PC-9 (cell line): ENCODE results near the gene PFDN6. TPM values are rescaled to one million over a fixed set of nuclear protein-coding genes. Genes with fewer than 3 reads are reported as not detected.

Experiments used
- BruUV-seq: library from RNA; stranded (reverse); fragments of 400-500 nt; replicated peaks from 2 replicates; lab custom pipeline; 2021; lab: Mats Ljungman, UMichigan
- CTCF ChIA-PET: fragments of 300-600 bp; sonication (Branson Sonifier 250); formaldehyde crosslinking; loops from one replicate; lab custom pipeline; 2022; ENCODE audit warnings: antibody characterized with exemption; lab: Charles Lee
- POLR2A ChIA-PET: fragments of 300-600 bp; sonication (Branson Sonifier 250); formaldehyde crosslinking; loops from one replicate; lab custom pipeline; 2022; ENCODE audit warnings: antibody characterized with exemption; ENCODE audit not compliant: unreplicated experiment; lab: Charles Lee
- DNase-seq, 2 experiments: peaks; one replicate each; pipeline versions ENCODE4 v3.0.0 to v3.0.0-alpha.2; 2015 to 2022; ENCODE audit warnings: mixed read lengths in 1 of 2
- H2AFZ ChIP-seq: fragments of 200-600 bp; sonication (generic); 2 replicates; pipeline ENCODE4 v1.8.1; 2017; ENCODE audit warnings: antibody characterized with exemption
- H3F3A ChIP-seq: fragments of 200-600 bp; sonication (generic); 2 replicates; pipeline ENCODE4 v1.8.1; 2017; ENCODE audit warnings: antibody characterized with exemption, mild to moderate bottlenecking, low read depth; ENCODE audit not compliant: insufficient read depth
- H3K27ac ChIP-seq: fragments of 200-600 bp; sonication (generic); 2 replicates; pipeline ENCODE4 v1.6.1; 2016; ENCODE audit warnings: mixed run types
- H3K27me3 ChIP-seq: fragments of 200-600 bp; sonication (generic); 2 replicates; pipeline ENCODE4 v1.6.1; 2016; ENCODE audit warnings: low read depth, mixed run types; ENCODE audit not compliant: insufficient read depth
- H3K36me3 ChIP-seq: fragments of 200-600 bp; sonication (generic); 2 replicates; pipeline ENCODE4 v1.6.1; 2016; ENCODE audit warnings: low read depth, mixed run types
- H3K4me1 ChIP-seq: fragments of 200-600 bp; sonication (generic); replicated peaks from 2 replicates; pipeline ENCODE4 v1.6.1; 2016; ENCODE audit warnings: mixed run types; ENCODE audit not compliant: insufficient read depth
- H3K4me2 ChIP-seq: fragments of 200-600 bp; sonication (generic); 2 replicates; pipeline ENCODE4 v1.6.1; 2017; ENCODE audit warnings: mixed run types
- H3K4me3 ChIP-seq: fragments of 200-600 bp; sonication (generic); 2 replicates; pipeline ENCODE4 v1.6.1; 2016; ENCODE audit warnings: mixed run types
- H3K79me2 ChIP-seq: fragments of 200-600 bp; sonication (generic); 2 replicates; pipeline ENCODE4 v1.6.1; 2017; ENCODE audit warnings: low read depth, mixed run types
- H3K9me2 ChIP-seq: fragments of 200-600 bp; sonication (generic); 2 replicates; pipeline ENCODE4 v1.8.1; 2017; ENCODE audit warnings: mild to moderate bottlenecking; ENCODE audit not compliant: insufficient read depth
- H3K9me3 ChIP-seq: fragments of 200-600 bp; sonication (generic); 2 replicates; pipeline ENCODE4 v1.8.1; 2016; ENCODE audit warnings: low read depth; ENCODE audit not compliant: insufficient read depth
- H4K20me1 ChIP-seq: fragments of 200-600 bp; sonication (generic); 2 replicates; pipeline ENCODE4 v1.8.1; 2017; ENCODE audit not compliant: insufficient read depth
- CTCF ChIP-seq: fragments of 200-600 bp; sonication (generic); conservative IDR thresholded peaks from 2 replicates; pipeline ENCODE4 v1.6.1; 2017; ENCODE audit warnings: mixed run types, antibody characterized with exemption, mild to moderate bottlenecking, moderate library complexity
- EZH2 ChIP-seq: fragments of 200-600 bp; sonication (generic); IDR thresholded peaks from 2 replicates; pipeline ENCODE4 v1.8.0; 2017; ENCODE audit warnings: antibody characterized with exemption, low read depth
- intact Hi-C: fragments of 100-400 bp; cut with micrococcal nuclease; formaldehyde crosslinking; loops from one replicate; pipeline ENCODE4 v1.10.0; 2022; ENCODE audit not compliant: unreplicated experiment
- total RNA-seq: library from RNA; stranded (reverse); gene quantifications from 2 replicates; pipeline ENCODE4 v1.2.3, GENCODE V29; 2021

PFDN6 gene
- total RNA-seq, 1 experiment from 2014 or later = 57.2 TPM

- peak overlapping the region; percentile 77 for H2AFZ ChIP-seq
- H3K9me2 ChIP-seq = no peaks in the 10 kb centered on the region
- H3K27me3 ChIP-seq = no peaks in the 10 kb centered on the region
- TF ChIP-seq CTCF (no peak), EZH2 (no peak)
- BruUV-seq = no TSS peak
- no peak for DNase-seq
- H3K79me2 ChIP-seq = peaks cover 36% of the 10 kb centered on the region
- peak overlapping the region; percentile 92 for H3K4me2 ChIP-seq
- no peaks in the 10 kb centered on the region for H4K20me1 ChIP-seq
- ChIA-PET CTCF (interaction anchor here (0.7 kb wide), 1 partner anchor 35 kb away, joined by 3 read pairs; no protein-coding TSS in a partner anchor), POLR2A (interaction anchor here (0.6 kb wide), 1 partner anchor 34 kb away, joined by 3 read pairs; no protein-coding TSS in a partner anchor)
- H3K36me3 ChIP-seq = peaks cover 20% of the 10 kb centered on the region; the same call in 1 of the 2 replicates
- peak overlapping the region; percentile 63 for H3K4me3 ChIP-seq
- peaks cover 30% of the 10 kb centered on the region for H3F3A ChIP-seq
- no peak overlapping the region for H3K27ac ChIP-seq
- H3K9me3 ChIP-seq = no peaks in the 10 kb centered on the region
- intact Hi-C loops = no loop called here
- peaks cover 37% of the 10 kb centered on the region for H3K4me1 ChIP-seq
Measured at GRCh38 chr6:33324125-33324524, 34.7 kb downstream of the PFDN6 start.

GRCh38 chr6:33329058-33329457 lies 39.7 kb downstream of the PFDN6 start:
- no peak for DNase-seq
- Histone ChIP-seq H3K79me2 (no peaks in the 10 kb centered on the region), H4K20me1 (no peaks in the 10 kb centered on the region), H3F3A (0 out of 2 replicates have a peak, but pooled peaks cover 3% of the 10 kb centered on the region), H3K36me3 (no peaks in the 10 kb centered on the region), H3K27ac (no peak overlapping the region), H3K9me3 (no peaks in the 10 kb centered on the region), H3K27me3 (no peaks in the 10 kb centered on the region), H3K4me1 (peaks cover 4% of the 10 kb centered on the region), H3K4me3 (no peak overlapping the region), H2AFZ (no peak overlapping the region), H3K9me2 (no peaks in the 10 kb centered on the region), H3K4me2 (no peak overlapping the region)
- intact Hi-C loops = no loop called here
- TF ChIP-seq EZH2 = no peak
- no peak for TF ChIP-seq CTCF
- CTCF ChIA-PET = no interaction called here
- POLR2A ChIA-PET = no interaction called here
- no TSS peak for BruUV-seq

GRCh38 chr6:33330736-33331135 lies 41.3 kb downstream of the PFDN6 start:
- DNase-seq = no peak
- H3K4me1 ChIP-seq = no peaks in the 10 kb centered on the region
- H3K79me2 ChIP-seq = no peaks in the 10 kb centered on the region
- no peak overlapping the region for H2AFZ ChIP-seq
- intact Hi-C loops = no loop called here
- H4K20me1 ChIP-seq = no peaks in the 10 kb centered on the region
- CTCF ChIA-PET = no interaction called here
- no peaks in the 10 kb centered on the region for H3K36me3 ChIP-seq
- H3K4me2 ChIP-seq = no peak overlapping the region
- no TSS peak for BruUV-seq
- H3K27ac ChIP-seq = no peak overlapping the region
- no peak for TF ChIP-seq CTCF
- no peak for TF ChIP-seq EZH2
- no peaks in the 10 kb centered on the region for H3K9me2 ChIP-seq
- H3K4me3 ChIP-seq = no peak overlapping the region
- POLR2A ChIA-PET = no interaction called here
- no peaks in the 10 kb centered on the region for H3K27me3 ChIP-seq
- H3K9me3 ChIP-seq = no peaks in the 10 kb centered on the region
- H3F3A ChIP-seq = no peaks in the 10 kb centered on the region
